Heart right ventricle (tissue), 16 donors: ENCODE results near the gene KIF1A. TPM values are rescaled to one million over a fixed set of nuclear protein-coding genes. Genes with fewer than 3 reads are reported as not detected.
"Not testable (repeated sequence)": the region's sequence is repeated elsewhere in the genome, so short reads cannot be mapped to it uniquely, and the experiment has no call there.

ENCODE experiments used
- ATAC-seq, 8 donors: fragments of 200-7000 bp; cut with Tn5 transposase; one replicate each; pipeline ENCODE4 v1.9.1; 2020; ENCODE audit warnings: mild to moderate bottlenecking in 8 of 8, moderate library complexity in 8 of 8, moderate number of reproducible peaks in 1 of 8
- DNase-seq, 2 donors: peaks; one replicate each; pipeline ENCODE4 v3.0.0-alpha.2; 2020
- H3K27ac ChIP-seq, 10 donors: fragments of 200-600 bp; sonication (generic) in 2 of 10; one replicate each; pipeline versions ENCODE4 v1.5.0 to v1.8.0; 2020 to 2022; ENCODE audit warnings: mild to moderate bottlenecking in 3 of 10
- H3K27me3 ChIP-seq, 7 donors: fragments of 200-600 bp; one replicate each; pipeline ENCODE4 v1.8.0; 2021 to 2022; ENCODE audit warnings: mild to moderate bottlenecking in 2 of 7
- H3K36me3 ChIP-seq, 9 donors: fragments of 200-600 bp; sonication (generic) in 1 of 9; one replicate each; pipeline versions ENCODE4 v1.5.0 to v1.8.0; 2020 to 2022; ENCODE audit warnings: mild to moderate bottlenecking in 2 of 9
- H3K4me1 ChIP-seq, 9 donors: fragments of 200-600 bp; sonication (generic) in 1 of 9; one replicate each; pipeline versions ENCODE4 v1.5.0 to v1.8.0; 2020 to 2022; ENCODE audit warnings: mild to moderate bottlenecking in 4 of 9
- H3K4me3 ChIP-seq, 10 donors: fragments of 200-600 bp; sonication (generic) in 2 of 10; one replicate each; pipeline versions ENCODE4 v1.5.0 to v1.8.0; 2020 to 2022; ENCODE audit warnings: mild to moderate bottlenecking in 7 of 10, moderate library complexity in 2 of 10
- H3K9me3 ChIP-seq, 11 donors: fragments of 200-600 bp in 10 of 11; sonication (generic) in 2 of 11; one replicate each; pipeline versions ENCODE4 v1.5.0 to v1.8.0; 2013 to 2022; ENCODE audit warnings: mild to moderate bottlenecking in 2 of 11, control low read depth in 1 of 11, moderate library complexity in 1 of 11
- WGBS, 2 donors: extraction: QIAGEN DNeasy Blood & Tissue Kit; methylation state at CpG; one replicate each; pipeline ENCODE4 v1.1.7; 2013; ENCODE audit warnings: inconsistent platforms in 1 of 2; 5-methylcytosine and 5-hydroxymethylcytosine counted together
- intact Hi-C, 10 donors: fragments of 100-400 bp; cut with DNase I; formaldehyde crosslinking; loops; one replicate each; pipeline versions ENCODE4 v1.11.1 to v1.14.2; 2022
- polyA plus RNA-seq, 2 donors: library from polyadenylated mRNA; stranded (reverse); fragments of 200-250 nt; gene quantifications; one replicate each; pipeline ENCODE4 v1.2.3, GENCODE V29; 2013
- total RNA-seq, 10 donors: library from RNA; stranded (reverse); fragmentation: NEBNext Ultra II Directional in 3 of 10; extraction: Animal tissue kit (Norgen Biotek cat#: 25700) in 3 of 10; gene quantifications; one replicate each; pipeline versions ENCODE4 v1.2.1 to v1.2.4, GENCODE V29; 2021 to 2023
- TF ChIP-seq, protein P1 (sequence below), 9 donors: fragments of 200-600 bp; sonication (generic) in 2 of 9; IDR thresholded peaks; one replicate each; pipeline versions ENCODE4 v1.5.0 to v1.8.0; 2021 to 2022; ENCODE audit warnings: antibody characterized with exemption in 9 of 9, mild to moderate bottlenecking in 5 of 9, moderate library complexity in 1 of 9
- donor health status: Arrhythmogenic right ventricular cardiomyopathy.
- donor health status: ischemic (EF 13 %, LVEDD 7.1; RV severe dilation, severe dysfunction).
- donor health status: healthy with polysubstance abuse.
- donor health status: DM: no; HTN: yes; CAD: no.
- donor health status: DM: no; HTN: no; CAD: no.
- donor health status: ischemic (EF 25% LVEDD 6.9; RV normal size, moderate dysfunction).
- donor health status: ischemic (EF 25% LVEDD 5.7; RV mildly dilated, moderate dysfunction).
- donor health status: healthy.
- donor health status: DM: yes; HTN: yes; CAD: no.
- donor health status: Ischemic cardiomyopathy.
- donor health status: ischemic (EF 35%, LVEDD 5.7; RV mildly dilated, moderate dysfunction).
- donor health status: nonischemic (EF 11% LVEDD 7.7; RV severe dilation, severe dysfunction).
- donor health status: DM: yes; HTN: yes; CAD: no.
- donor health status: PGD.
- donor health status: ischemic (EF 29% LVEDD 5.4; RV normal size, mild dysfunction).
- donor health status: nonischemic (EF 23%, LVEDD 6.1; RV moderate dilation, normal function).

KIF1A gene
- total and polyA plus RNA-seq, 12 donors: 0.37 to 21.4 (median 1.4) TPM

DNA sequence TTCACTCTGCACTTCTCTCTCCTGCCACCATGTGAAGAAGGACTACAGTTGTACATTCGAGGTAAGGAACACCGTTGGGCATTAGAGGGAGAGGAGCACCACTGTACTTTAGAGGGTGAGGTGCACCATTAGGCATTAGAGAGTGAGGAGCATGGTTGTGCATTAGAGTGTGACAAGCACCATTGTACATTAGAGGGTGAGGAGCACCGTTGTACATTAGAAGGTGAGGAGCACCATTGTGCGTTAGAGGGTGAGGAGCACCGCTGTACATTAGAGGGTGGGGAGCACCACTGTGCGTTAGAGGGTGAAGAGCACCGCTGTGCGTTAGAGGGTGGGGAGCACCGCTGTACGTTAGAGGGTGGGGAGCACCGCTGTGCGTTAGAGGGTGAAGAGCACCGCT lies 27.8 kb upstream of the KIF1A start:
- DNase-seq (no peak), ATAC-seq (no peak)
- TF ChIP-seq, protein P1, sequence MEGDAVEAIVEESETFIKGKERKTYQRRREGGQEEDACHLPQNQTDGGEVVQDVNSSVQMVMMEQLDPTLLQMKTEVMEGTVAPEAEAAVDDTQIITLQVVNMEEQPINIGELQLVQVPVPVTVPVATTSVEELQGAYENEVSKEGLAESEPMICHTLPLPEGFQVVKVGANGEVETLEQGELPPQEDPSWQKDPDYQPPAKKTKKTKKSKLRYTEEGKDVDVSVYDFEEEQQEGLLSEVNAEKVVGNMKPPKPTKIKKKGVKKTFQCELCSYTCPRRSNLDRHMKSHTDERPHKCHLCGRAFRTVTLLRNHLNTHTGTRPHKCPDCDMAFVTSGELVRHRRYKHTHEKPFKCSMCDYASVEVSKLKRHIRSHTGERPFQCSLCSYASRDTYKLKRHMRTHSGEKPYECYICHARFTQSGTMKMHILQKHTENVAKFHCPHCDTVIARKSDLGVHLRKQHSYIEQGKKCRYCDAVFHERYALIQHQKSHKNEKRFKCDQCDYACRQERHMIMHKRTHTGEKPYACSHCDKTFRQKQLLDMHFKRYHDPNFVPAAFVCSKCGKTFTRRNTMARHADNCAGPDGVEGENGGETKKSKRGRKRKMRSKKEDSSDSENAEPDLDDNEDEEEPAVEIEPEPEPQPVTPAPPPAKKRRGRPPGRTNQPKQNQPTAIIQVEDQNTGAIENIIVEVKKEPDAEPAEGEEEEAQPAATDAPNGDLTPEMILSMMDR (IDR thresholded peaks at IDR 0.05): no peak
- Histone ChIP-seq H3K9me3 (no peaks in the 10 kb centered on the region), H3K27me3 (peaks cover 0 to 11% (median 0%) of the 10 kb centered on the region in 7 donors), H3K4me3 (no peak overlapping the region), H3K36me3 (no peaks in the 10 kb centered on the region), H3K4me1 (peaks cover 0 to 3% (median 0%) of the 10 kb centered on the region in 9 donors), H3K27ac (no peak overlapping the region)
- WGBS, 2 donors: 93 to 95% methylated on average over 11 to 13 of the region's 13 CpGs
- intact Hi-C loops: loop anchor here in 2 of 10 donors (10.0 kb wide), 1 partner anchor 333 kb away; no protein-coding TSS in a partner anchor

DNA sequence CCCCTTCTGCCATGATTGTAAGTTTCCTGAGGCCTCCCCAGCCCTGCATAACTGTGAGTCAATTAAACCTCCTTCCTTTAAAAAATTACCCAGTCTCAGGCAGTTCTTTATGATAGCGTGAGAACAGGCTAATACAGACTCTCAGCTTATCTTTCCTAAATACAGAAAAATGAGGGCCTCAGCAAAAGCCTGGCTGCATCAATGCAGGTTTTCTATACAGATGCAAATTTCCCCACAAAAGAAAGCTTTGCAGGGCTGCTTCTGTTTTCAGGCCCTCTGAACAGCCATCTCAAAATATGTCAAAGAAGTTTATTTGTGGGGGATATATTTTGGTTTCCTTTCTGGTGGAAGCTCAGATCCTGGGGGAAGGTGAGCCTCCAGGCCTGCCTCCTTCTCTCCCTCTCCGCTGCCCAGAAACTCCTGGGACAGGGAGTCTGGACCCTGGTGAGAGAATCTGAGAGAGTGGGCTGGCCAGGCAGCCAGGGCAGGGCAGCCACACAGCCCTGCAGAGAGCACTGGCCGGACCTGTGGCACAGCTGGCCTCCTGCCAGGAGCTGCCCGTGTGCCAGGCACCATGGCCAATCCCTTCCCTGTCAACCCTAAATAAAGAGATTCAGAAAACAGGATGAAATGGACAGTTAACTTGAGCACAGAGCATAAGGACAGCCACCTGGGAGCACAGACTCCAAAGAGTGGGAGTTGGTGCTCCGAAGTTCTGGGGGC lies 27.0 kb upstream of the KIF1A start:
- ATAC-seq (peak in 4 of 8 donors; percentile 33 to 59 (median 56)), DNase-seq (no peak)
- 62 to 68% methylated on average over 5 of the region's 5 CpGs for whole genome bisulfite sequencing, 2 donors
- H3K4me1 ChIP-seq: peaks cover 0 to 3% (median 0%) of the 10 kb centered on the region in 9 donors
- intact Hi-C loops: loop anchor here in 2 of 10 donors (10.0 kb wide), 1 partner anchor 332 kb away; no protein-coding TSS in a partner anchor
- TF ChIP-seq, protein P1 (IDR thresholded peaks at IDR 0.05): no peak
- H3K27ac ChIP-seq: no peak overlapping the region
- H3K27me3 ChIP-seq: peaks cover 0 to 10% (median 0%) of the 10 kb centered on the region in 7 donors
- H3K9me3 ChIP-seq: no peaks in the 10 kb centered on the region
- H3K4me3 ChIP-seq: no peak overlapping the region
- no peaks in the 10 kb centered on the region for H3K36me3 ChIP-seq

- not testable (repeated sequence) for H3K36me3 ChIP-seq, ATAC-seq, H3K27ac ChIP-seq, H3K4me1 ChIP-seq, DNase-seq, H3K4me3 ChIP-seq, H3K9me3 ChIP-seq
- WGBS, 2 donors: 77 to 85% methylated on average over 2 of the region's 2 CpGs
- intact Hi-C loops: loop anchor here in 2 of 10 donors (10.0 kb wide), 1 partner anchor 332 kb away; no protein-coding TSS in a partner anchor
- peaks cover 0 to 14% (median 3%) of the 10 kb centered on the region in 7 donors for H3K27me3 ChIP-seq
Measured at GRCh38 chr2:240846309-240846708, 26.3 kb upstream of the KIF1A start.

DNA sequence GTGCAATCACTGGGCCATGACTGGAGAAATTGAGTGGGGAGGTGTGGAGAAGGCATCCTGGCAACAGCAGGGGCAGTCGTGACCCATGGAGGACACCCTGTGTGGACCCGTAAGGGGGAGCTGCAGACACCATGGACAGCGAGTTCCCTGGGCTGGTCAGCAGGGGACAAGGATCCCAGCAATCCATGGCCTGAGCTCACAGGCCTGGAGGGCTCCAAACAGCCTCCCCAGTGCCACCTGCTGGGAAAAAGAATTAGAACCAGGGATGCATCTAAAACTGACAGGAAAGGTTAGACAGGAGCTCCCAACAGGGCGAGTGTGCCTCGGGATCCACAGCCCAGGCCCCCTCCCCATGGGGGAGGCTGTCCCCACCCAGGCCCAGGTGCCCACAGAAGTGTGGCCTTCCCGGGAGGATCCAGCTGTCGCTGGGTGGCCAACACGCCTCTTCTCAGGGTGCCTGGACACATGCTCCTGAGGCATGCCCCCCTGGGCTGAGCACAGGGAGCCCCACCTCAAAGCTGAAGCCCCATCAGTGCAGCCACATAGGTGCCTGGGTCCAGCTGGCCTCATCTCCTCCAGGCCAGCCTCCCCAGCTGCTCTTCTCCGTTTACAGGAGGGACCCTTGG lies 20.5 kb upstream of the KIF1A start:
- Histone ChIP-seq H3K36me3 (no peaks in the 10 kb centered on the region), H3K9me3 (no peaks in the 10 kb centered on the region), H3K4me3 (no peak overlapping the region), H3K27me3 (peaks cover 0 to 48% (median 14%) of the 10 kb centered on the region in 7 donors), H3K27ac (no peak overlapping the region), H3K4me1 (peaks cover 0 to 9% (median 4%) of the 10 kb centered on the region in 9 donors)
- intact Hi-C loops: loop anchor here in 4 of 10 donors (5.0 to 10.0 kb wide), 3 partner anchors 238 to 328 kb away; no protein-coding TSS in a partner anchor
- WGBS, 2 donors: 35 to 39% methylated on average over 9 of the region's 9 CpGs
- ATAC-seq (peak; percentile 70 to 86 (median 76)), DNase-seq (peak; percentile 51 to 64)
- TF ChIP-seq, protein P1 (IDR thresholded peaks at IDR 0.05): peak; percentile 21 to 73 (median 62)
